22Rv1 (cell line): ENCODE measurements around the gene RERE.

Experiments
- ZFX ChIP-seq: fragments of 450-650 bp; IDR thresholded peaks from 2 replicates; pipeline ENCODE4 v1.6.1; 2017; ENCODE audit warnings: antibody characterized with exemption, borderline replicate concordance
- TF ChIP-seq, protein P1 (sequence below): fragments of 450-650 bp; IDR thresholded peaks from 2 replicates; pipeline ENCODE4 v1.5.1; 2017; ENCODE audit warnings: mild to moderate bottlenecking

DNA sequence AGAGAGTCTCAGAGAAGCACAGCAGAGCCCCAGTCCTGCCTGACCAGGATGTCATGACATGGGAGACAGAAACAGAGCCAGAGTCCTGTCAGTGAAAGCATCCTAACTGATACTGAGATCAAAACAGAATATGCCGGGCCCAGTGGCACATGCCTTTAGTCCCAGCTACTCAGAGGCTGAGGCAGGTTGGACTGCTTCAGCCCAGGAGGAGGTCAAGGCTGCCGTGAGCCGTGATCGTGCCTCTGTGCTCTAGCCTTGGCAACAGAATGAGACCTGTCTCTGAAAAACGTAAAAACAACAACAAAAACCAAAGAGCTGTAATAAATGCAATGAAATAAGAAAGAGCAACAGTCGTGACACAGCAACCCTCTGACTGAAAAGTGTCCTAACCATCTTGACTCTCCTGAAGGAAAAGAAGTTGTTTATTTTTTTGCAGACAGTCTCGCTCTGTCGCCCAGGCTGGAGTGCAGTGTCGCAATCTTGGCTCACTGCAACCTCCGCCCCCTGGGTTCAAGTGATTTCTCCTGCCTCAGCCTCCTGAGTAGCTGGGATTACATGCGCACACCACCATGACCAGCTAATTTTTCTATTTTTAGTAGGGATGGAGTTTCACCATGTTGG, 310.3 kb downstream of the RERE start:
- TF ChIP-seq, protein P1, sequence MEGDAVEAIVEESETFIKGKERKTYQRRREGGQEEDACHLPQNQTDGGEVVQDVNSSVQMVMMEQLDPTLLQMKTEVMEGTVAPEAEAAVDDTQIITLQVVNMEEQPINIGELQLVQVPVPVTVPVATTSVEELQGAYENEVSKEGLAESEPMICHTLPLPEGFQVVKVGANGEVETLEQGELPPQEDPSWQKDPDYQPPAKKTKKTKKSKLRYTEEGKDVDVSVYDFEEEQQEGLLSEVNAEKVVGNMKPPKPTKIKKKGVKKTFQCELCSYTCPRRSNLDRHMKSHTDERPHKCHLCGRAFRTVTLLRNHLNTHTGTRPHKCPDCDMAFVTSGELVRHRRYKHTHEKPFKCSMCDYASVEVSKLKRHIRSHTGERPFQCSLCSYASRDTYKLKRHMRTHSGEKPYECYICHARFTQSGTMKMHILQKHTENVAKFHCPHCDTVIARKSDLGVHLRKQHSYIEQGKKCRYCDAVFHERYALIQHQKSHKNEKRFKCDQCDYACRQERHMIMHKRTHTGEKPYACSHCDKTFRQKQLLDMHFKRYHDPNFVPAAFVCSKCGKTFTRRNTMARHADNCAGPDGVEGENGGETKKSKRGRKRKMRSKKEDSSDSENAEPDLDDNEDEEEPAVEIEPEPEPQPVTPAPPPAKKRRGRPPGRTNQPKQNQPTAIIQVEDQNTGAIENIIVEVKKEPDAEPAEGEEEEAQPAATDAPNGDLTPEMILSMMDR = no peak
- no peak for TF ChIP-seq ZFX
